Endothelial cell of umbilical vein (primary cell): ENCODE data around the gene ESYT3. TPM values are rescaled to one million over a fixed set of nuclear protein-coding genes. Genes with fewer than 3 reads are reported as not detected.

Experiments
- BruUV-seq: library from RNA; stranded (reverse); fragments of 400-500 nt; replicated peaks from 2 replicates; lab custom pipeline; 2021; lab: Mats Ljungman, UMichigan
- CTCF ChIA-PET: fragments of 300-600, 350-600 bp; sonication (Branson Sonifier 250); formaldehyde crosslinking; loops from one replicate; lab custom pipeline; 2021; ENCODE audit warnings: antibody characterized with exemption, inconsistent platforms; lab: Charles Lee
- POLR2A ChIA-PET: fragments of 300-600, 350-600 bp; sonication (Branson Sonifier 250); formaldehyde crosslinking; loops from one replicate; lab custom pipeline; 2021; ENCODE audit warnings: antibody characterized with exemption, inconsistent platforms; lab: Charles Lee
- DNase-seq: peaks from one replicate; pipeline ENCODE4 v3.0.0-alpha.2; 2011; ENCODE audit warnings: low read depth, low spot score
- FAIRE-seq: peaks from 2 replicates; lab custom pipeline; 2011; peaks lifted over from hg19 to GRCh38; lab: Jason Lieb, UNC
- H2AFZ ChIP-seq: 2 replicates; pipeline ENCODE4 v1.6.0; 2012; ENCODE audit warnings: low read depth, low read length, control low read depth, inconsistent platforms
- H3K27ac ChIP-seq: 2 replicates; pipeline ENCODE4 v1.5.1; 2011; ENCODE audit warnings: low read depth, mild to moderate bottlenecking, control low read depth, low read length, moderate library complexity; ENCODE audit not compliant: insufficient read depth
- H3K27me3 ChIP-seq, 2 experiments: 2 replicates each; pipeline versions ENCODE4 v1.6.0 to v1.6.1; 2011; ENCODE audit warnings: low read length in 2 of 2, mixed read lengths in 1 of 2; ENCODE audit not compliant: control insufficient read depth in 2 of 2, insufficient read depth in 2 of 2
- H3K36me3 ChIP-seq, 2 experiments: 2 replicates in 1 of 2; 3 replicates in 1 of 2; pipeline ENCODE4 v1.5.1; 2011; ENCODE audit warnings: low read length in 2 of 2, mild to moderate bottlenecking in 1 of 2, moderate library complexity in 1 of 2; ENCODE audit not compliant: control insufficient read depth in 2 of 2, insufficient read depth in 2 of 2; ENCODE audit errors: extremely low read depth in 1 of 2
- H3K4me1 ChIP-seq: 3 replicates; pipeline ENCODE4 v1.5.1; 2011; ENCODE audit warnings: mild to moderate bottlenecking, low read length; ENCODE audit not compliant: control insufficient read depth, insufficient read depth; ENCODE audit errors: extremely low read depth
- H3K4me2 ChIP-seq: 2 replicates; pipeline ENCODE4 v1.6.1; 2011; ENCODE audit warnings: low read length, control low read depth, mixed read lengths; ENCODE audit not compliant: insufficient read depth
- H3K4me3 ChIP-seq, 3 experiments: fragments of 200-600 bp in 1 of 3; sonication (generic), shearing (Covaris generic) in 1 of 3; replicated peaks in 1 of 3; 2 replicates each; pipeline ENCODE4 v1.5.1; 2011 to 2016; ENCODE audit warnings: control low read depth in 3 of 3, low read length in 3 of 3, mild to moderate bottlenecking in 2 of 3, inconsistent platforms in 1 of 3, low read depth in 1 of 3, moderate library complexity in 1 of 3; ENCODE audit not compliant: insufficient read depth in 1 of 3
- H3K79me2 ChIP-seq: 2 replicates; pipeline ENCODE4 v1.6.0; 2012; ENCODE audit warnings: low read length, inconsistent platforms; ENCODE audit not compliant: control insufficient read depth, insufficient read depth
- H3K9ac ChIP-seq: replicated peaks from 2 replicates; pipeline ENCODE3; 2011; ENCODE audit warnings: low read length, control low read depth; ENCODE audit not compliant: insufficient read depth; ENCODE audit errors: extremely low read depth
- H3K9me1 ChIP-seq: replicated peaks from 3 replicates; pipeline ENCODE4 v1.6.0; 2011; ENCODE audit warnings: mild to moderate bottlenecking, low read length; ENCODE audit not compliant: control insufficient read depth, insufficient read depth; ENCODE audit errors: extremely low read depth
- H3K9me3 ChIP-seq: replicated peaks from 2 replicates; pipeline ENCODE4 v1.5.1; 2012; ENCODE audit warnings: low read length, inconsistent platforms; ENCODE audit not compliant: control insufficient read depth, insufficient read depth
- H4K20me1 ChIP-seq: replicated peaks from 2 replicates; pipeline ENCODE3; 2011; ENCODE audit warnings: mild to moderate bottlenecking, low read length; ENCODE audit not compliant: control insufficient read depth, insufficient read depth; ENCODE audit errors: extremely low read depth
- EZH2 ChIP-seq: IDR thresholded peaks from 2 replicates; pipeline ENCODE4 v1.6.1; 2012; ENCODE audit warnings: borderline replicate concordance, low read depth, mild to moderate bottlenecking, moderate library complexity, low read length, inconsistent platforms; ENCODE audit not compliant: severe bottlenecking
- FOS ChIP-seq: IDR thresholded peaks from 2 replicates; pipeline ENCODE4 v1.6.1; 2011; ENCODE audit warnings: mild to moderate bottlenecking, low read length, moderate library complexity, borderline replicate concordance; ENCODE audit not compliant: insufficient read depth
- GATA2 ChIP-seq: IDR thresholded peaks from 2 replicates; pipeline ENCODE4 v1.7.0; 2011; ENCODE audit warnings: low read depth, mild to moderate bottlenecking, moderate library complexity, mixed read lengths, low read length; ENCODE audit not compliant: insufficient read length, insufficient read depth
- JUN ChIP-seq: IDR thresholded peaks from 2 replicates; pipeline ENCODE4 v1.6.1; 2011; ENCODE audit warnings: borderline replicate concordance, low read depth; ENCODE audit not compliant: insufficient read length, insufficient read depth
- MYC ChIP-seq: IDR thresholded peaks from one replicate; pipeline ENCODE4 v1.6.1; 2011; ENCODE audit warnings: mild to moderate bottlenecking, low read depth, low read length
- POLR2A ChIP-seq: IDR thresholded peaks from 2 replicates; pipeline ENCODE4 v1.6.1; 2012; ENCODE audit warnings: low read depth, mild to moderate bottlenecking, control low read depth, low read length
- POLR2AphosphoS5 ChIP-seq: IDR thresholded peaks from 2 replicates; pipeline ENCODE4 v1.6.1; 2012; ENCODE audit warnings: low read depth, mild to moderate bottlenecking, control low read depth, low read length, moderate library complexity; ENCODE audit not compliant: insufficient read depth
- dilution Hi-C: fragments of 300-500 bp; cut with MboI; formaldehyde crosslinking; loops from one replicate; pipeline ENCODE4 v1.15.0; 2019; ENCODE audit warnings: low sequenced_read_pairs; ENCODE audit not compliant: extremely low pct_ligation_motif_present
- intact Hi-C: fragments of 100-400 bp; cut with micrococcal nuclease; formaldehyde crosslinking; loops from one replicate; pipeline ENCODE4 v1.10.0; 2022
- polyA plus RNA-seq, 4 experiments: library from polyadenylated mRNA; depleted of rRNA in 3 of 4; stranded (reverse) in 3 of 4; unstranded in 1 of 4; fragments of >200 nt; gene quantifications; 2 replicates each; pipeline versions ENCODE4 v1.2.1 to v1.2.3, GENCODE V29; 2011 to 2012; ENCODE audit warnings: missing spikeins in 1 of 4
- total RNA-seq: library from RNA; stranded (reverse); gene quantifications from 2 replicates; pipeline ENCODE4 v1.2.3, GENCODE V29; 2021
- TF ChIP-seq, protein P1 (sequence below): IDR thresholded peaks from 2 replicates; pipeline ENCODE4 v1.6.1; 2011; ENCODE audit not compliant: insufficient read depth, insufficient read length
- TF ChIP-seq, protein P2 (sequence below), 2 donors: IDR thresholded peaks; 1 replicate in 1 of 2; 2 replicates in 1 of 2; pipeline ENCODE4 v1.5.1; 2011; ENCODE audit warnings: low read length in 2 of 2, mild to moderate bottlenecking in 2 of 2, moderate library complexity in 2 of 2, control low read depth in 1 of 2, inconsistent platforms in 1 of 2, low read depth in 1 of 2; ENCODE audit not compliant: insufficient read depth in 1 of 2; ENCODE audit errors: extremely low read depth in 1 of 2

ESYT3 gene
- total and polyA plus RNA-seq, 2 donors (not counting 3 experiments of a cell fraction or from before 2014, with no cell fraction given) = not detected

DNA sequence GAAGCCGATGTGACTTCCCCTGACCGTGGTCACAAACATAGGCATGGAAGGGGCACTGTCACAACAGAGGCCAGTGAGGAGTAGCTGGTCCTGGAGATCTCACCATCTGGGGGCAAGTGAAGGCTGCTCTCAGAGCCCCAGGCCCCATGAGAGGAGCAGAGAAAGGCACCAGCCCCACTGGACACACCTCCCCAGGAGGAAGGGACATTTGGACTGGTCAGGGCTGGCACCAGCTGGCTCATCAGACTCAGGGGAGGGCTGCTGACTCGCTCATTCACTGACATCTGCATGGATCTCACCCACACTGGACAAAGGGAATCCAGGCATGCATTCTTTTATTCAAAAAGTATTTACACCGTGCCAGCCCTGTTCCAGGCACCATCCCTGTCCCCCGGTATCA is 26.8 kb downstream of the ESYT3 start:
- CTCF ChIA-PET = interaction anchor here (2.9 kb wide), 1 partner anchor 18 kb away, joined by 11 read pairs; no protein-coding TSS in a partner anchor
- Histone ChIP-seq H3K4me2 (no peak overlapping the region), H3K79me2 (no peaks in the 10 kb centered on the region), H3K27me3 (no peaks in the 10 kb centered on the region), H4K20me1 (no peaks in the 10 kb centered on the region), H3K4me3 (no peak overlapping the region), H3K9me3 (no peaks in the 10 kb centered on the region), H3K27ac (no peak overlapping the region), H3K9ac (no peak overlapping the region), H2AFZ (no peak overlapping the region), H3K4me1 (no peaks in the 10 kb centered on the region), H3K36me3 (no peaks in the 10 kb centered on the region), H3K9me1 (no peaks in the 10 kb centered on the region)
- intact Hi-C loops (no loop called here), dilution Hi-C loops (no loop called here)
- FAIRE-seq = no peak
- no peak for TF ChIP-seq MYC
- no peak for TF ChIP-seq POLR2AphosphoS5
- TF ChIP-seq EZH2 = no peak
- TF ChIP-seq GATA2 = no peak
- TF ChIP-seq JUN = no peak
- TF ChIP-seq FOS = no peak
- TF ChIP-seq, protein P1, sequence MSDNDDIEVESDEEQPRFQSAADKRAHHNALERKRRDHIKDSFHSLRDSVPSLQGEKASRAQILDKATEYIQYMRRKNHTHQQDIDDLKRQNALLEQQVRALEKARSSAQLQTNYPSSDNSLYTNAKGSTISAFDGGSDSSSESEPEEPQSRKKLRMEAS = no peak
- no peak for TF ChIP-seq POLR2A
- TF ChIP-seq, protein P2, sequence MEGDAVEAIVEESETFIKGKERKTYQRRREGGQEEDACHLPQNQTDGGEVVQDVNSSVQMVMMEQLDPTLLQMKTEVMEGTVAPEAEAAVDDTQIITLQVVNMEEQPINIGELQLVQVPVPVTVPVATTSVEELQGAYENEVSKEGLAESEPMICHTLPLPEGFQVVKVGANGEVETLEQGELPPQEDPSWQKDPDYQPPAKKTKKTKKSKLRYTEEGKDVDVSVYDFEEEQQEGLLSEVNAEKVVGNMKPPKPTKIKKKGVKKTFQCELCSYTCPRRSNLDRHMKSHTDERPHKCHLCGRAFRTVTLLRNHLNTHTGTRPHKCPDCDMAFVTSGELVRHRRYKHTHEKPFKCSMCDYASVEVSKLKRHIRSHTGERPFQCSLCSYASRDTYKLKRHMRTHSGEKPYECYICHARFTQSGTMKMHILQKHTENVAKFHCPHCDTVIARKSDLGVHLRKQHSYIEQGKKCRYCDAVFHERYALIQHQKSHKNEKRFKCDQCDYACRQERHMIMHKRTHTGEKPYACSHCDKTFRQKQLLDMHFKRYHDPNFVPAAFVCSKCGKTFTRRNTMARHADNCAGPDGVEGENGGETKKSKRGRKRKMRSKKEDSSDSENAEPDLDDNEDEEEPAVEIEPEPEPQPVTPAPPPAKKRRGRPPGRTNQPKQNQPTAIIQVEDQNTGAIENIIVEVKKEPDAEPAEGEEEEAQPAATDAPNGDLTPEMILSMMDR (IDR thresholded peaks at IDR 0.05; ENCODE audit: extremely low read depth in 1 of 2, insufficient read depth in 1 of 2, low read depth in 1 of 2, low read length in 2 of 2) = no peak
- POLR2A ChIA-PET = no interaction called here
- no TSS peak for BruUV-seq
- DNase-seq = no peak
